ENCODE measurements around the gene PNCK.

Gene PNCK

GRCh38 chrX:153667281-153667955, 6.2 kb downstream of the PNCK start:
- no peak overlapping the region for H3K4me3 ChIP-seq (ENCODE audit: low read depth in 1 of 2, low read length in 1 of 2)

GRCh38 chrX:153665726-153666306, 7.8 kb downstream of the PNCK start:
- H3K9me3 ChIP-seq = no peaks in the 10 kb centered on the region
- H3K36me3 ChIP-seq = no peaks in the 10 kb centered on the region
- no peak overlapping the region for H3K27ac ChIP-seq
- H3K4me1 ChIP-seq (ENCODE audit: control insufficient read depth in 1 of 2, insufficient read depth in 1 of 2, low read depth in 1 of 2, low read length in 1 of 2) = no peaks in the 10 kb centered on the region
- no peak for TF ChIP-seq CTCF (IDR thresholded peaks at IDR 0.05)
- H3K27me3 ChIP-seq = peaks cover 58% of the 10 kb centered on the region
- H3K4me3 ChIP-seq (ENCODE audit: low read depth in 1 of 2, low read length in 1 of 2) = no peak overlapping the region

More at GRCh38 chrX:153667281-153667955, 6.2 kb downstream of the PNCK start:
- TF ChIP-seq CTCF (IDR thresholded peaks at IDR 0.05) = no peak
- Histone ChIP-seq H3K9me3 (no peaks in the 10 kb centered on the region), H3K27ac (no peak overlapping the region), H3K36me3 (no peaks in the 10 kb centered on the region), H3K4me1 (ENCODE audit: control insufficient read depth in 1 of 2, insufficient read depth in 1 of 2, low read depth in 1 of 2, low read length in 1 of 2) (no peaks in the 10 kb centered on the region), H3K27me3 (peaks cover 56% of the 10 kb centered on the region)

- Histone ChIP-seq H3K4me3 (ENCODE audit: low read depth in 1 of 2, low read length in 1 of 2) (no peak overlapping the region), H3K27ac (no peak overlapping the region), H3K9me3 (no peaks in the 10 kb centered on the region), H3K36me3 (no peaks in the 10 kb centered on the region), H3K27me3 (peaks cover 82% of the 10 kb centered on the region), H3K4me1 (ENCODE audit: control insufficient read depth in 1 of 2, insufficient read depth in 1 of 2, low read depth in 1 of 2, low read length in 1 of 2) (no peaks in the 10 kb centered on the region)
- TF ChIP-seq CTCF (IDR thresholded peaks at IDR 0.05) = peak; percentile 15
These were observed 11.3 kb downstream of the PNCK start for GRCh38 chrX:153662266-153662665.

GRCh38 chrX:153659268-153659667, 14.3 kb downstream of the PNCK start:
- TF ChIP-seq CTCF (IDR thresholded peaks at IDR 0.05) = no peak
- no peak overlapping the region for H3K27ac ChIP-seq
- H3K27me3 ChIP-seq = peaks cover 60% of the 10 kb centered on the region
- H3K4me3 ChIP-seq (ENCODE audit: low read depth in 1 of 2, low read length in 1 of 2) = no peak overlapping the region
- no peaks in the 10 kb centered on the region for H3K4me1 ChIP-seq (ENCODE audit: control insufficient read depth in 1 of 2, insufficient read depth in 1 of 2, low read depth in 1 of 2, low read length in 1 of 2)
- H3K9me3 ChIP-seq = no peaks in the 10 kb centered on the region
- H3K36me3 ChIP-seq = no peaks in the 10 kb centered on the region

GRCh38 chrX:153657161-153657560, 16.5 kb downstream of the PNCK start:
- H3K4me1 ChIP-seq (ENCODE audit: control insufficient read depth in 1 of 2, insufficient read depth in 1 of 2, low read depth in 1 of 2, low read length in 1 of 2) = no peaks in the 10 kb centered on the region
- H3K36me3 ChIP-seq = no peaks in the 10 kb centered on the region
- H3K9me3 ChIP-seq = no peaks in the 10 kb centered on the region
- peaks cover 39% of the 10 kb centered on the region for H3K27me3 ChIP-seq
- no peak overlapping the region for H3K27ac ChIP-seq
- H3K4me3 ChIP-seq (ENCODE audit: low read depth in 1 of 2, low read length in 1 of 2) = no peak overlapping the region
- TF ChIP-seq CTCF (IDR thresholded peaks at IDR 0.05) = no peak
